K562 (cell line): ENCODE measurements around the gene TEX54. TPM values are rescaled to one million over a fixed set of nuclear protein-coding genes. Genes with fewer than 3 reads are reported as not detected.

ENCODE experiments used
- BCOR ChIP-seq: fragments of 450-650 bp; IDR thresholded peaks from 2 replicates; pipeline ENCODE4 v1.6.1; 2016
- MAFG ChIP-seq: fragments of 450-650 bp; conservative IDR thresholded peaks from 2 replicates; pipeline ENCODE4 v1.6.1; 2016; ENCODE audit warnings: missing genetic modification characterization, missing compliant biosample characterization
- MAZ ChIP-seq, 2 experiments: fragments of 450-650 bp in 1 of 2; sonication (generic) in 1 of 2; formaldehyde crosslinking; IDR thresholded peaks in 1 of 2; conservative IDR thresholded peaks in 1 of 2; 2 replicates each; pipeline versions ENCODE4 v1.4.0 to v1.5.0; 2020; ENCODE audit warnings: mild to moderate bottlenecking in 1 of 2, missing genetic modification reagents in 1 of 2
- NFIX ChIP-seq: fragments of 250-450 bp; sonication (Bioruptor Pico); IDR thresholded peaks from 2 replicates; pipeline ENCODE4 v1.4.0; 2020; ENCODE audit warnings: low read depth, mild to moderate bottlenecking, moderate library complexity
- NR2F6 ChIP-seq: fragments of 450-650 bp; formaldehyde crosslinking; IDR thresholded peaks from 2 replicates; pipeline ENCODE4 v1.4.0; 2020; ENCODE audit warnings: mild to moderate bottlenecking
- RBM15 ChIP-seq: fragments of 200-400 bp; formaldehyde crosslinking; IDR thresholded peaks from 2 replicates; pipeline ENCODE4 v1.6.1; 2018; ENCODE audit warnings: mild to moderate bottlenecking, low read length, moderate library complexity; ENCODE audit not compliant: insufficient read depth
- SMAD4 ChIP-seq: fragments of 250-450 bp; sonication (Bioruptor Pico); conservative IDR thresholded peaks from 2 replicates; pipeline ENCODE4 v1.8.0; 2021; ENCODE audit warnings: inconsistent platforms, mild to moderate bottlenecking, moderate library complexity
- THRB ChIP-seq: fragments of 450-650 bp; formaldehyde crosslinking; conservative IDR thresholded peaks from 2 replicates; pipeline ENCODE4 v1.4.0; 2022; ENCODE audit warnings: mild to moderate bottlenecking, missing genetic modification characterization
- ZKSCAN1 ChIP-seq: fragments of 150-350 bp; IDR thresholded peaks from 2 replicates; pipeline ENCODE4 v1.6.1; 2016; ENCODE audit warnings: low read depth, low read length
- ZKSCAN3 ChIP-seq: fragments of 250-450 bp; sonication (Bioruptor Pico); IDR thresholded peaks from 2 replicates; pipeline ENCODE4 v1.4.0; 2020
- ZNF24 ChIP-seq: fragments of 450-650 bp; IDR thresholded peaks from 2 replicates; pipeline ENCODE4 v1.6.1; 2016
- ZNF436 ChIP-seq: fragments of 250-450, 450-650 bp; sonication (Bioruptor Pico); formaldehyde crosslinking; IDR thresholded peaks from 2 replicates; pipeline ENCODE4 v1.7.0; 2020; ENCODE audit warnings: mild to moderate bottlenecking
- ZNF699 ChIP-seq: fragments of 250-450 bp; sonication (Bioruptor Pico); IDR thresholded peaks from 2 replicates; pipeline ENCODE4 v1.8.0; 2021; ENCODE audit warnings: mild to moderate bottlenecking, moderate library complexity; ENCODE audit not compliant: insufficient replicate concordance
- ZNF717 ChIP-seq: fragments of 250-450 bp; sonication (Bioruptor Pico); IDR thresholded peaks from 2 replicates; pipeline ENCODE4 v1.5.0; 2021
- polyA plus RNA-seq, 8 experiments: library from polyadenylated mRNA; depleted of rRNA in 4 of 8; stranded (reverse) in 5 of 8; unstranded in 3 of 8; fragments of >200 nt; fragmentation: Nextera tagmentation in 2 of 8; fragmentation: Illumina TruSeq in 1 of 8; extraction: Ambion mirVana in 2 of 8; extraction: Trizol in 1 of 8; gene quantifications; 2 replicates each; pipeline versions ENCODE4 v1.2.1 to v1.2.3, GENCODE V29; 2011 to 2014; ENCODE audit warnings: inconsistent platforms in 1 of 8, missing spikeins in 1 of 8
- total RNA-seq, 7 experiments: library from RNA; depleted of rRNA in 6 of 7; stranded (reverse); fragments of >200 nt in 6 of 7; fragmentation: Illumina TruSeq in 2 of 7; extraction: Trizol in 2 of 7; gene quantifications; 2 replicates each; pipeline versions ENCODE4 v1.2.1 to v1.2.3, GENCODE V29; 2011 to 2021; ENCODE audit warnings: low replicate concordance in 1 of 7
- TF ChIP-seq, protein P1 (sequence below): fragments of 250-450 bp; sonication (Bioruptor Pico); IDR thresholded peaks from 2 replicates; pipeline ENCODE4 v1.4.0; 2020; ENCODE audit warnings: mild to moderate bottlenecking, moderate library complexity
- TF ChIP-seq, protein P2 (sequence below): fragments of 150-350 bp; IDR thresholded peaks from 2 replicates; pipeline ENCODE4 v1.6.1; 2014; ENCODE audit warnings: low read depth, mild to moderate bottlenecking, low read length, borderline replicate concordance
- TF ChIP-seq, protein P3 (sequence below): fragments of 200-400 bp; formaldehyde crosslinking; IDR thresholded peaks from 2 replicates; pipeline ENCODE4 v1.6.1; 2017; ENCODE audit warnings: mild to moderate bottlenecking, low read depth, low read length, moderate library complexity

TEX54 gene
- total and polyA plus RNA-seq, 9 of the 15 experiments (the other 6 are each of a cell fraction or from before 2014, with no cell fraction given) = not detected

- TF ChIP-seq, protein P1, sequence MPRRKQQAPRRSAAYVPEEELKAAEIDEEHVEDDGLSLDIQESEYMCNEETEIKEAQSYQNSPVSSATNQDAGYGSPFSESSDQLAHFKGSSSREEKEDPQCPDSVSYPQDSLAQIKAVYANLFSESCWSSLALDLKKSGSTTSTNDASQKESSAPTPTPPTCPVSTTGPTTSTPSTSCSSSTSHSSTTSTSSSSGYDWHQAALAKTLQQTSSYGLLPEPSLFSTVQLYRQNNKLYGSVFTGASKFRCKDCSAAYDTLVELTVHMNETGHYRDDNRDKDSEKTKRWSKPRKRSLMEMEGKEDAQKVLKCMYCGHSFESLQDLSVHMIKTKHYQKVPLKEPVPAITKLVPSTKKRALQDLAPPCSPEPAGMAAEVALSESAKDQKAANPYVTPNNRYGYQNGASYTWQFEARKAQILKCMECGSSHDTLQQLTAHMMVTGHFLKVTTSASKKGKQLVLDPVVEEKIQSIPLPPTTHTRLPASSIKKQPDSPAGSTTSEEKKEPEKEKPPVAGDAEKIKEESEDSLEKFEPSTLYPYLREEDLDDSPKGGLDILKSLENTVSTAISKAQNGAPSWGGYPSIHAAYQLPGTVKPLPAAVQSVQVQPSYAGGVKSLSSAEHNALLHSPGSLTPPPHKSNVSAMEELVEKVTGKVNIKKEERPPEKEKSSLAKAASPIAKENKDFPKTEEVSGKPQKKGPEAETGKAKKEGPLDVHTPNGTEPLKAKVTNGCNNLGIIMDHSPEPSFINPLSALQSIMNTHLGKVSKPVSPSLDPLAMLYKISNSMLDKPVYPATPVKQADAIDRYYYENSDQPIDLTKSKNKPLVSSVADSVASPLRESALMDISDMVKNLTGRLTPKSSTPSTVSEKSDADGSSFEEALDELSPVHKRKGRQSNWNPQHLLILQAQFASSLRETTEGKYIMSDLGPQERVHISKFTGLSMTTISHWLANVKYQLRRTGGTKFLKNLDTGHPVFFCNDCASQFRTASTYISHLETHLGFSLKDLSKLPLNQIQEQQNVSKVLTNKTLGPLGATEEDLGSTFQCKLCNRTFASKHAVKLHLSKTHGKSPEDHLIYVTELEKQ (CRISPR knock-in tag) = no peak
- no peak for TF ChIP-seq NR2F6 (CRISPR knock-in tag)
- no peak for TF ChIP-seq BCOR
- TF ChIP-seq ZNF24 = no peak
- no peak for TF ChIP-seq ZKSCAN1
- no peak for TF ChIP-seq RBM15
- TF ChIP-seq, protein P2, sequence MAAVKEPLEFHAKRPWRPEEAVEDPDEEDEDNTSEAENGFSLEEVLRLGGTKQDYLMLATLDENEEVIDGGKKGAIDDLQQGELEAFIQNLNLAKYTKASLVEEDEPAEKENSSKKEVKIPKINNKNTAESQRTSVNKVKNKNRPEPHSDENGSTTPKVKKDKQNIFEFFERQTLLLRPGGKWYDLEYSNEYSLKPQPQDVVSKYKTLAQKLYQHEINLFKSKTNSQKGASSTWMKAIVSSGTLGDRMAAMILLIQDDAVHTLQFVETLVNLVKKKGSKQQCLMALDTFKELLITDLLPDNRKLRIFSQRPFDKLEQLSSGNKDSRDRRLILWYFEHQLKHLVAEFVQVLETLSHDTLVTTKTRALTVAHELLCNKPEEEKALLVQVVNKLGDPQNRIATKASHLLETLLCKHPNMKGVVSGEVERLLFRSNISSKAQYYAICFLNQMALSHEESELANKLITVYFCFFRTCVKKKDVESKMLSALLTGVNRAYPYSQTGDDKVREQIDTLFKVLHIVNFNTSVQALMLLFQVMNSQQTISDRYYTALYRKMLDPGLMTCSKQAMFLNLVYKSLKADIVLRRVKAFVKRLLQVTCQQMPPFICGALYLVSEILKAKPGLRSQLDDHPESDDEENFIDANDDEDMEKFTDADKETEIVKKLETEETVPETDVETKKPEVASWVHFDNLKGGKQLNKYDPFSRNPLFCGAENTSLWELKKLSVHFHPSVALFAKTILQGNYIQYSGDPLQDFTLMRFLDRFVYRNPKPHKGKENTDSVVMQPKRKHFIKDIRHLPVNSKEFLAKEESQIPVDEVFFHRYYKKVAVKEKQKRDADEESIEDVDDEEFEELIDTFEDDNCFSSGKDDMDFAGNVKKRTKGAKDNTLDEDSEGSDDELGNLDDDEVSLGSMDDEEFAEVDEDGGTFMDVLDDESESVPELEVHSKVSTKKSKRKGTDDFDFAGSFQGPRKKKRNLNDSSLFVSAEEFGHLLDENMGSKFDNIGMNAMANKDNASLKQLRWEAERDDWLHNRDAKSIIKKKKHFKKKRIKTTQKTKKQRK = peak; percentile 97
- no peak for TF ChIP-seq THRB (CRISPR knock-in tag)
- no peak for TF ChIP-seq ZNF717 (CRISPR knock-in tag)
- TF ChIP-seq MAFG (tag) = no peak
- no peak for TF ChIP-seq ZNF699 (CRISPR knock-in tag)
- no peak for TF ChIP-seq ZNF436 (CRISPR knock-in tag)
- peak; percentile 23 to 72; a peak in 3 of 4 replicates for TF ChIP-seq MAZ (CRISPR knock-in tag; conservative IDR thresholded peaks at IDR 0.05 in 1 of 2, IDR thresholded peaks at IDR 0.05 in 1 of 2)
- TF ChIP-seq SMAD4 (CRISPR knock-in tag) = no peak
- TF ChIP-seq, protein P3, sequence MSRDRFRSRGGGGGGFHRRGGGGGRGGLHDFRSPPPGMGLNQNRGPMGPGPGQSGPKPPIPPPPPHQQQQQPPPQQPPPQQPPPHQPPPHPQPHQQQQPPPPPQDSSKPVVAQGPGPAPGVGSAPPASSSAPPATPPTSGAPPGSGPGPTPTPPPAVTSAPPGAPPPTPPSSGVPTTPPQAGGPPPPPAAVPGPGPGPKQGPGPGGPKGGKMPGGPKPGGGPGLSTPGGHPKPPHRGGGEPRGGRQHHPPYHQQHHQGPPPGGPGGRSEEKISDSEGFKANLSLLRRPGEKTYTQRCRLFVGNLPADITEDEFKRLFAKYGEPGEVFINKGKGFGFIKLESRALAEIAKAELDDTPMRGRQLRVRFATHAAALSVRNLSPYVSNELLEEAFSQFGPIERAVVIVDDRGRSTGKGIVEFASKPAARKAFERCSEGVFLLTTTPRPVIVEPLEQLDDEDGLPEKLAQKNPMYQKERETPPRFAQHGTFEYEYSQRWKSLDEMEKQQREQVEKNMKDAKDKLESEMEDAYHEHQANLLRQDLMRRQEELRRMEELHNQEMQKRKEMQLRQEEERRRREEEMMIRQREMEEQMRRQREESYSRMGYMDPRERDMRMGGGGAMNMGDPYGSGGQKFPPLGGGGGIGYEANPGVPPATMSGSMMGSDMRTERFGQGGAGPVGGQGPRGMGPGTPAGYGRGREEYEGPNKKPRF = no peak
- no peak for TF ChIP-seq ZKSCAN3 (CRISPR knock-in tag)
- no peak for TF ChIP-seq NFIX (CRISPR knock-in tag)
Observed at GRCh38 chr11:62831520-62832335, 913 bp downstream of the TEX54 start, which contains the start of gene STX5 (continued).
